Measurements from ENCODE around the gene RIN3.

GRCh38 chr14:92516966-92517506 is 3.5 kb downstream of the RIN3 start:
- no peak for TF ChIP-seq EZH2phosphoT487 (IDR thresholded peaks at IDR 0.05; ENCODE audit: insufficient read depth, low read depth)
- TF ChIP-seq EZH2 (IDR thresholded peaks at IDR 0.05; ENCODE audit: insufficient read depth, poor library complexity, severe bottlenecking) = no peak
